BJ (cell line): ENCODE data around the gene PAM. TPM values are rescaled to one million over a fixed set of nuclear protein-coding genes. Genes with fewer than 3 reads are reported as not detected.

Experiments used
- CTCF ChIA-PET: fragments of 350-600 bp; formaldehyde crosslinking; extraction: SDS; loops from one replicate; lab custom pipeline; 2021; ENCODE audit warnings: antibody characterized with exemption, inconsistent platforms; lab: Yijun Ruan, JAX
- POLR2A ChIA-PET: fragments of 300-600 bp; sonication (Branson Sonifier 250); formaldehyde crosslinking; extraction: SDS; loops from one replicate; lab custom pipeline; 2021; ENCODE audit warnings: antibody characterized with exemption; lab: Charles Lee
- DNase-seq: peaks from one replicate; pipeline ENCODE4 v3.0.0-alpha.2; 2011; ENCODE audit warnings: low read depth
- H3K27me3 ChIP-seq: 2 replicates; pipeline ENCODE4 v1.6.0; 2011; ENCODE audit warnings: low read length; ENCODE audit not compliant: control insufficient read depth, insufficient read depth
- H3K36me3 ChIP-seq: 2 replicates; pipeline ENCODE4 v1.5.1; 2011; ENCODE audit warnings: low read length; ENCODE audit not compliant: control insufficient read depth, insufficient read depth
- H3K4me3 ChIP-seq: 2 replicates; pipeline ENCODE4 v1.5.1; 2011; ENCODE audit warnings: low read depth, mild to moderate bottlenecking, control low read depth, low read length
- polyA plus RNA-seq: library from polyadenylated mRNA; depleted of rRNA; stranded (reverse); fragments of >200 nt; gene quantifications from 2 replicates; pipeline ENCODE4 v1.2.3, GENCODE V29; 2011
- TF ChIP-seq, protein P1 (sequence below): IDR thresholded peaks from 2 replicates; pipeline ENCODE4 v1.5.1; 2011; ENCODE audit warnings: low read depth, mild to moderate bottlenecking, control low read depth, inconsistent platforms, low read length, moderate library complexity; ENCODE audit not compliant: insufficient read depth

PAM gene
- polyA plus RNA-seq, 1 experiment: 256 TPM

DNA sequence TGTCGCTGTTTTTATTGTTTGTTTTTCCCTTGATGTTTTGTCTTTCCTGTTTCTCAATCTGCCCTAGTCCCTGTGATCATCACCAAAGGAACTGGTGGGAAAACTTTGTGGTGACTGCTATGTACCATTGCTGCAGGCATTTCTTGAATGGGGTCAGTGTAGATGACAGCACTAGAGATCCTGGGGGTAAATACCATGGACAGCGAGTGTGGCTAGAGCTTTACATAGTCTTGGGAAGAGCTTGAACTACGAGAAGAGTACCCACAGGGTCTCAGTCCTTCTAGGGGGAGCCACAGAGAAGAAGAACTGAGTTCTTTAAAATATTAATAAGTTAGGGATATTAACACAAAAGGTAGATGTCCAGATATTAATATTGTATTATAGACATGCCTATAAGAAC lies 138.8 kb downstream of the PAM start:
- CTCF ChIA-PET: interaction anchor here (1.5 kb wide), 1 partner anchor 13 kb away, joined by 3 read pairs; no protein-coding TSS in a partner anchor
- POLR2A ChIA-PET: no interaction called here
- no peak for DNase-seq
- Histone ChIP-seq H3K27me3 (no peaks in the 10 kb centered on the region), H3K36me3 (no peaks in the 10 kb centered on the region), H3K4me3 (no peak overlapping the region)
- TF ChIP-seq, protein P1, sequence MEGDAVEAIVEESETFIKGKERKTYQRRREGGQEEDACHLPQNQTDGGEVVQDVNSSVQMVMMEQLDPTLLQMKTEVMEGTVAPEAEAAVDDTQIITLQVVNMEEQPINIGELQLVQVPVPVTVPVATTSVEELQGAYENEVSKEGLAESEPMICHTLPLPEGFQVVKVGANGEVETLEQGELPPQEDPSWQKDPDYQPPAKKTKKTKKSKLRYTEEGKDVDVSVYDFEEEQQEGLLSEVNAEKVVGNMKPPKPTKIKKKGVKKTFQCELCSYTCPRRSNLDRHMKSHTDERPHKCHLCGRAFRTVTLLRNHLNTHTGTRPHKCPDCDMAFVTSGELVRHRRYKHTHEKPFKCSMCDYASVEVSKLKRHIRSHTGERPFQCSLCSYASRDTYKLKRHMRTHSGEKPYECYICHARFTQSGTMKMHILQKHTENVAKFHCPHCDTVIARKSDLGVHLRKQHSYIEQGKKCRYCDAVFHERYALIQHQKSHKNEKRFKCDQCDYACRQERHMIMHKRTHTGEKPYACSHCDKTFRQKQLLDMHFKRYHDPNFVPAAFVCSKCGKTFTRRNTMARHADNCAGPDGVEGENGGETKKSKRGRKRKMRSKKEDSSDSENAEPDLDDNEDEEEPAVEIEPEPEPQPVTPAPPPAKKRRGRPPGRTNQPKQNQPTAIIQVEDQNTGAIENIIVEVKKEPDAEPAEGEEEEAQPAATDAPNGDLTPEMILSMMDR: no peak

DNA sequence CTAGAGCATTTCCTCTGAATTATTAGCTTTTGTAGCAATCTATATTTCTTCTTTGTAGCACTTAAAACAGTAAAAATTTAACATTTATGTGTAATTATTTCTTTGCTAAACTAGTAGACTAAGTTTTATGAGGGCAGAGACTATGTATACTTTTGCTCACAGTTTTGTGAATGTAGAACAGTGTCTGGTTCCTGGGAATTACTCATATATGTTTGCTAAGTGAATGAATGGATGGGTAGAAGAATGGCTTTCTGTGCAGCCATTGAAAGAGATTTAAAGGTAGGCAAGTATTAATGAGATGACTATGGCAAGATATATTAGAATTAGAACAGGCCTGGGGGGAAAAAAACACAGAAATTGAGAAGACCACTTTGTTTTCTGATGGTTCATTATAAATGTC lies 140.1 kb downstream of the PAM start:
- H3K4me3 ChIP-seq: no peak overlapping the region
- no peaks in the 10 kb centered on the region for H3K27me3 ChIP-seq
- CTCF ChIA-PET: interaction anchor here (1.4 to 1.5 kb wide), 2 partner anchors 12 to 214 kb away, joined by 3 read pairs; no protein-coding TSS in a partner anchor
- DNase-seq: no peak
- POLR2A ChIA-PET: no interaction called here
- H3K36me3 ChIP-seq: no peaks in the 10 kb centered on the region
- TF ChIP-seq, protein P1: no peak

DNA sequence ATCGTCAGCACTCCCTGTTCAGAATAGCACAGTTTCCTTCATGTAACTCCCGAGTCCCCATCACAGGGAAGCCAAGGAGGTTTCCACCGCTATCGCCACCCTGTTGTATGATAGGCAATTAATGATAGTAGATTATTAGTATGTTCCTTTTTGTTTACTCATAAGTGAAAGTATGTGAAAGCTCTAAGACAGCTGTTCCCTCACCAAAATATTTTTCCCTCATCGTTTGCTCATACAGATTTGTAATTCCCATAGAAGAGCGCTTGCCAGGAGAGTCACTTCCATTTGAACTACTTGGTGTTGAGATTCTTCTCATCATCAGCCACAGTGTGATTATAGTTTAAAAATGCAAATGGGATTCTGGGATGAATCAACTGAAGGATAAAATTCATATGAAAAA lies 140.9 kb downstream of the PAM start:
- POLR2A ChIA-PET: no interaction called here
- TF ChIP-seq, protein P1: no peak
- no peak for DNase-seq
- no peak overlapping the region for H3K4me3 ChIP-seq
- CTCF ChIA-PET: interaction anchor here (1.4 kb wide), 1 partner anchor 214 kb away, joined by 3 read pairs; no protein-coding TSS in a partner anchor
- no peaks in the 10 kb centered on the region for H3K27me3 ChIP-seq
- no peaks in the 10 kb centered on the region for H3K36me3 ChIP-seq

DNA sequence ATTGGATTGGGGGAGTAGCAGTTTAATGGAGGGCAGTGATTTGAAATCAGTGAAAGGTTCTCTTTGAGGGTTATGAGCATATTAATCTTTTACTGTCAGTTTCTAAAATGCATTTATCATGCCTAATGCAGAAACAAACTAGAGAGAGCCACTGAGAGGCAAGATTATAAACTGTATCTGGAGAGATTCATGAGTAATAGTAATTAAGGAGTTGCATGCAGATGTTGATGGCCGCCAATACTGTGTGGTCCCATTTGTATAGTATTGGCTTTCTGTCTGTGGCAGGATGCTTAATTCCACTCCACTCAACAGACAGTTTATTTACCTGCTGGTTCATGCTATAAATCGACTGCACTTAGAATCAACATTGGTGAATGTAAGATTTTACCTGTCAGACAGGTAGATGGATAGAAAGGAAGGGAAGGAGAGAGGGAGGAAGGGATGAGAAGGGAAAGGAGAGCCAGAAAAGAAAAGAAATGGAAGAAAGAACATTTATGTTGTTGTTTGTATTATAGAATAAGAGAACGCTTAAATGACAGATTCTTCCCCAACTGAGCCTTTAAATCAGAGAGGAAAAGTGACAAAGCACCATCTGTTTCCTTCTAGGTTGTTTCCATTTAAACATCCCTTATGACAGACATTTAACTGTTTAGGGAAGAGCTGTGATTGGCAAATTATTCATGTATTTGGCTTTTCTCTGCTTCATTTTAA lies 146.5 kb downstream of the PAM start:
- TF ChIP-seq, protein P1: no peak
- ChIA-PET POLR2A (no interaction called here), CTCF (no interaction called here)
- Histone ChIP-seq H3K36me3 (no peaks in the 10 kb centered on the region), H3K27me3 (no peaks in the 10 kb centered on the region), H3K4me3 (no peak overlapping the region)
- DNase-seq: no peak

DNA sequence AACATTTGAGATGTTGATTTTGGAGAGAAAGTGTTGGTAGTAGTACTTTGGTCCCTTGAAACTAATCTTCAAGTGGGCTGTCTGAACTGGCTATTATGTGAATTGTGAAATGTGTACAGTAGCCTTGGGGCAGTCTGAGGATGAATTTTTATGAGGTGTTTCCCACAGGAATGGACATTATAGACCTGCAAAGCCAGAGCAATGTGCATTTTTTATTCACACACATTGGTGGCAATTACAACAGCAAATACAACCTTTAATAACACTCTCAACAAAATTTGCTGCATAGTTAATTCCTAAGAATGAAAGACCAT lies 147.0 kb downstream of the PAM start:
- no peaks in the 10 kb centered on the region for H3K27me3 ChIP-seq
- DNase-seq: no peak
- ChIA-PET POLR2A (no interaction called here), CTCF (no interaction called here)
- no peak overlapping the region for H3K4me3 ChIP-seq
- TF ChIP-seq, protein P1: no peak
- no peaks in the 10 kb centered on the region for H3K36me3 ChIP-seq
